ENCODE results near the gene AQP2. TPM values are rescaled to one million over a fixed set of nuclear protein-coding genes. Genes with fewer than 3 reads are reported as not detected.

Gene AQP2
- total and polyA plus RNA-seq, 2 of the 13 experiments (the other 11 are each of a cell fraction or from before 2014, with no cell fraction given) = not detected

- peak; percentile 49; the same call in 1 of the 2 replicates for TF ChIP-seq ZNF770 (CRISPR knock-in tag; IDR thresholded peaks at IDR 0.05)
- peak; percentile 65; the same call in 1 of the 2 replicates for TF ChIP-seq ATF7-NPFF (CRISPR knock-in tag; IDR thresholded peaks at IDR 0.05; ENCODE audit: low read depth)
- TF ChIP-seq RBAK (CRISPR knock-in tag; IDR thresholded peaks at IDR 0.05) = no peak
- no peak for TF ChIP-seq GRHL1 (CRISPR knock-in tag; conservative IDR thresholded peaks at IDR 0.05)
- 0 out of 2 replicates have a peak, but pooled peaks have one; percentile 59 for TF ChIP-seq KDM3A (CRISPR knock-in tag; IDR thresholded peaks at IDR 0.05; ENCODE audit: low read depth)
- TF ChIP-seq ZNF747 (CRISPR knock-in tag; IDR thresholded peaks at IDR 0.05; ENCODE audit: borderline replicate concordance) = peak; percentile 74; the same call in 1 of the 2 replicates
- TF ChIP-seq FOXA1 (IDR thresholded peaks at IDR 0.05) = no peak
- TF ChIP-seq FOXA1 (CRISPR knock-in tag; IDR thresholded peaks at IDR 0.05) = peak; percentile 40; the same call in 1 of the 2 replicates
- TF ChIP-seq ZNF503 (CRISPR knock-in tag; IDR thresholded peaks at IDR 0.05) = no peak
- TF ChIP-seq ZZZ3 (CRISPR knock-in tag; IDR thresholded peaks at IDR 0.05; ENCODE audit: borderline replicate concordance) = no peak; the same call in 1 of the 2 replicates
- peak; percentile 63; the same call in 1 of the 2 replicates for TF ChIP-seq TBX2 (CRISPR knock-in tag; IDR thresholded peaks at IDR 0.05; ENCODE audit: borderline replicate concordance)
- no peak for TF ChIP-seq U2AF1 (optimal IDR thresholded peaks at IDR 0.05; ENCODE audit: low read depth, low read length)
- no peak for TF ChIP-seq ZFP37 (CRISPR knock-in tag; IDR thresholded peaks at IDR 0.05; ENCODE audit: borderline replicate concordance)
- TF ChIP-seq MIER2 (CRISPR knock-in tag; IDR thresholded peaks at IDR 0.05) = no peak
- TF ChIP-seq ZNF292 (CRISPR knock-in tag; IDR thresholded peaks at IDR 0.05; ENCODE audit: borderline replicate concordance, low read depth) = peak; percentile 36; the same call in 1 of the 2 replicates
- no peak for TF ChIP-seq REXO4 (CRISPR knock-in tag; IDR thresholded peaks at IDR 0.05; ENCODE audit: borderline replicate concordance)
- TF ChIP-seq E2F1 (CRISPR knock-in tag; IDR thresholded peaks at IDR 0.05) = no peak
- 0 out of 2 replicates have a peak, but pooled peaks have one; percentile 41 for TF ChIP-seq STAT5B (CRISPR knock-in tag; IDR thresholded peaks at IDR 0.05)
- TF ChIP-seq ZNF382 (CRISPR knock-in tag; IDR thresholded peaks at IDR 0.05; ENCODE audit: borderline replicate concordance) = no peak
- no peak for TF ChIP-seq DPF2 (CRISPR knock-in tag; IDR thresholded peaks at IDR 0.05; ENCODE audit: borderline replicate concordance, low read depth)
- no peak for TF ChIP-seq ISL2 (CRISPR knock-in tag; IDR thresholded peaks at IDR 0.05)
- no peak for TF ChIP-seq ZNF766 (CRISPR knock-in tag; IDR thresholded peaks at IDR 0.05; ENCODE audit: borderline replicate concordance)
- TF ChIP-seq SRSF4 (IDR thresholded peaks at IDR 0.05; ENCODE audit: low read depth, low read length, poor library complexity, severe bottlenecking) = no peak
These were observed 16.7 kb downstream of the AQP2 start (continued) for GRCh38 chr12:49967042-49967776.

All from HepG2 (cell line).